Measurements from ENCODE around the gene ZEB1.

The ZEB1 gene

DNA sequence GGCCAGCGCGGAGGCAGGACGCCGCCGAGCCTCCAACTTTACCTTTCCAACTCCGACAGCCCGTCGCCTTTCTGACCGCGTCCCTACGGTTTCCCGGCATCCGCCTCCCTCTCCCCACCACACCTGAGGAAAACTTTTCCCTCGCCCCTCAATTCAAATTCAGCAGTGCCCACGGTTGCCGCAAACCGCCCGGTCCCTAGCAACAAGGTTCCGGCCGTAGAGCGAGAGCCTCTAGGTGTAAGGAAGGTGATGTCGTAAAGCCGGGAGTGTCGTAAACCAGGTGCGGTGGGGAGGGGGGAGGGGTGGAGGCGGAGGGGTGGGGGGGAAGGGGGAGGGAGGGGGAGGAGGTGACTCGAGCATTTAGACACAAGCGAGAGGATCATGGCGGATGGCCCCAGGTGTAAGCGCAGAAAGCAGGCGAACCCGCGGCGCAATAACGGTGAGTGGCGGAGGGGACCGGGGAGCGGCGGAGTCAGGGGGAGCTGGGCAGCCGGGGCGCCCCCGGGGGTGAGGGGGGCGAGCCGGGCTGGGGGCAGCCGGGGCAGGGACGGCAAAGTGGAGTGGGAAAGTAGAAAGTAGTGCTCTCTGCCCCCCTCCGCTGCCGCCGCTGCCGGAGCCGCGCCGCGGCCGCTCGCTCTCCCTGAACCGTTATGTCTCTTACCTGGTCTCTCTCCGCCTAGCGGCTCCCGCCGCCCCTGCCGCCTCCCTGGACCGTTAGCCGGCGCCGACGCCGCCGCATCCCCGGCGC lies at the start of gene ZEB1:
Gene ZEB1, plus strand, starts transcription at position 363 of the 748 bp plus-strand sequence. Its CDS starts 19 bp downstream, at position 382.
- DNase-seq, result peak; percentile 84

DNA sequence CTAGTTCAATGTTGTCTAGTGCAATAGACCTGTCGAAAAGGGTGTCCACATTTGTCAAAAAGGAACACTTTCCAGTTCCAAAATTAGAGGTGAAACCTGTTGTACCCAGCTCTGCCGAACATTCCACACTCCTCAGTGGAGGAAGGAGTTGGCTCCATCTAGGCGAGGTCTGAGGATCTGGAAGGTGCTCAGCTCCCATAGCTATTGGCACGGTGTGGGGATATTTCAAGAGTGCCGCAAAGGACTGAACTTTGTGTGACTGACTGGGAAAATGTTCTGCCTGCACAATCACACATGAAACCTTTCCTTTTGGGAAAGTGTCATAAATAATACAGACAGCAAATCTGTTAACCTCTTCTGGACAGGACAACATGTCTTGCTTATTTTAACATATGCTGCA lies 48.1 kb upstream of the ZEB1 start:
- no peak for DNase-seq

DNA sequence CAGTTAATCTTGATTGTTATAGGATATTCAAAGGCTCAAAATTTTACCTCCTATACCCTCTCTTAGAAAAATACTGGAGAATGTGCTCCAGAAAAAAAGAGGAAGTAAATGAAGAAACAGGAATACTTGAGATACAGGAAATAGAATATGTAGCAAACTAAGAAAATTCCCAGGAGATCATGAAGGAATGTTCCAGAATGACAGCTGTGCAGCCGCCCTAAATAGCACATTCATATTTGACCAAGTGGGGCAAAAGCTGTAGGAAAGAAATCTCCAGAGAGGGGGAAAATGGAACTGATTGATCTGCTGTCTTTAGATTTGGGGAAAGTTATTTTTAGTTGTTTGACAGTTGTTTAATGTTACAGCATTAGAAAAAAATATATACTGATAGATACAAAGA lies 46.2 kb upstream of the ZEB1 start:
- DNase-seq, result no peak

DNA sequence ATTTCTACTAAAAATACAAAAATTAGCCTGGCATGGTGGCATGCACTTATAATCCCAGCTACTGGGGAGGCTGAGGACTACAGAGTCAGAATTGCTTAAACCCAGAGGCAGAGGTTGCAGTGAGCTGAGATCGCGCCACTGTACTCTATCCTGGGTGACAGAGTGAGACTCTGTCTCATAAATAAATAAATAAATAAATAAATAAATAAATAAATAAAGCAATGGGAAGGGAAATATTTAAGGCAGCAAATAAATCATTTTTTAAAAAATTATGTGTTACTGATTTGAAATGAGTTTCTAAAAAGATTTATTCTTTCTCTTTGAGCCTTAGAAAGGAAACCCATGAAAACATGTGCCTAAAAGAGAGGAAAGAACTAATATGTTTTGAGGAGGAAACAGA lies 45.2 kb upstream of the ZEB1 start:
- DNase-seq, result no peak

DNA sequence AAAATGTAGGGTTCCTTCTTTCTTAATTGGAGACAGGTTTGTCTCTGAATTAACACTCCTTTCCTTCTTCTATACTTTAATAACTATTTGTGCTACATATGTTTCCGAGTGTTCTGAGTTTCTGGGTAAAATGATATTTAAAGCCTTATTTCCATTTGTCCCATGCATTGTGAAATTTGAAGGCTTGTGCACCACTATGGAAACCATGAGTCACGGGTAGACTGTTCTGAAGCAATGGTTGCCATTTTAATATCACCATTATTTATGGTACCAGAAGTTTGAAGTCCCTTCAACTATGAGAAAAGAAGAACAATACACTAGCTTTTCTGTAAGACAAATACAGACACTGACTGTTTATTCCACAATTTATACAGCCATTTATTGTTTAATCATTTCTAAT lies 44.7 kb upstream of the ZEB1 start:
- DNase-seq, result no peak

DNA sequence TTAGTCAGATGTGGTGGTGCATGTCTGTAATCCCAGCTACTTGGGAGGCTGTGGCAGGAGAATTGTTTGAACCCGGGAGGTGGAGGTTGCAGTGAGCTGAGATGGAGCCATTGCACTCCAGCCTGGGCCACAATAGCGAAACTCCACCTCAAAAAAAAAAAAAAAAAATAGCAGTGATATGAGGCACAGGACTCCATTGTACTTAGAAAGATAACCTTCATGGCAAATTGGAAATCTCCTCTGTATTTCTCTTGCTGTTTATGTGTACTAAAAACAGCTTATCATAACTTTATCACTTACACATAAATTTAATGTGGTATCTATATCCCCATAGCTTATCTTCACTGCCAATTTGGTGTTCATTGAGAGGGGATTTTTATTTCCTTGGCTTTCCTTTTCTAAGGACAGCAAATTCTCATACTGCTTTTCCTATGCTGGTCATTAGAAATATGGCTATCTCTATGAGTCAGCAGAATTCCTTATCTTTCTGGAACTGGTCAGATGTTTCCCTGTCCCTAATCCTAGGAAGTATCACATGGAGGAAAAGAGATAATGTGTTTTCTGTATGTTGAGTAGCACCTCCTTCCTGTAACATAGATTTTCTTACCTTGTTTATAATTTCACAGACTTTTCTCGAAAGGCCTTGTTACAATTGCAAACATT lies 40.6 kb upstream of the ZEB1 start:
- no peak for DNase-seq

DNA sequence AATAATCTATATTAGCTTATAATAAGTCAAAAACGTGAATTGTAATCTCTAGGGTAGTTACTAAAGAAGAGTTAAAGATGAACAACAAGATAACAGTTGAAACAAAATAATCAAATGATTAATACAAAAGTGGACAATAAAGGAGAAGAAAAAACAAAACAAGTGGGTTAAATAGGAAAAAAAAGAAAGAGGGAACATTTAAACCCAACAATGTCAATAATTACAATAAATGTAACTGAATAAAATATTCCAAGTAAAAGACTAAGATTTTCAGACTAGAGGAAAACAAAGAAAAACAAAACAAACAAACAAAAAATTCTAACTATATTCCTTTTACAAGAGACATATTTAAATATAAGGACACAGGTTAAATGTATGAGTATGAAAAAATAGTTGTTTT lies 38.0 kb upstream of the ZEB1 start:
- DNase-seq, result no peak

DNA sequence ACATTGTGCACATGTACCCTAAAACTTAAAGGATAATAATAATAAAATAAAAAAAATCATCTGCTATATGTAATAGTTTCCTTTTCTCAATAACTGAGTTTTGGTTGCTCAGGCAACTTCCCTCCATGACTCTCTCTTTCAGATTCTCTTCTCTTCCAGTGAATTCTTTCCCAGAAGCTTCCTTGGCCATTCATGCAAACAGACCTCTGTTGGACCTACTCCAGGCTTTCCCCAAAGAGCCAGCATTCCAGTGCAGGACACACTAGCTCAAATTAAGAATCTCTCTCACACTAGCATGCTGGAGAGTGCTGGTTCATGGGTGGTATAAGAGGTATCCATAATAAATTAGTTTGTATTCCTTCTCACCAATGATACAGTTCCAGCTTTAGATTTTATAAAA lies 31.0 kb upstream of the ZEB1 start:
- no peak for DNase-seq

DNA sequence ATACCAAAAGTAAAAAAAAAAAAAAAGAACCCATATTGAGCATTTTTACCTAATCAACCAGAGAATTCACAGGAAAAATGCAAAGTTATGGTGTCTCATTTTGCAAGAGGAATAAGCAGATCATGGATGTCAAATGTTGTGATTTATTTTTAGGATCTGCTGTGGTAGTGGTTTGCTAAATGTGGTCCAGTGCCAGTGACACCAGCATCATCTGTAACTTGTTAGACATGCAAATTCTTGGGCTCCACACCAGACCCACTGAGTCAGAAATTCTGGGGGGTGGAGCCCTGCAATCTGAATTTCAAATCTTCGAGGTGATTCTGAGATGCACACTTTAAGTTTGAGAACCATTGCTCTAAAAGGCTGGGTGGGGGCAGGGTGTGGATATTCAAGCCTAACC lies 30.1 kb upstream of the ZEB1 start:
- no peak for DNase-seq

DNA sequence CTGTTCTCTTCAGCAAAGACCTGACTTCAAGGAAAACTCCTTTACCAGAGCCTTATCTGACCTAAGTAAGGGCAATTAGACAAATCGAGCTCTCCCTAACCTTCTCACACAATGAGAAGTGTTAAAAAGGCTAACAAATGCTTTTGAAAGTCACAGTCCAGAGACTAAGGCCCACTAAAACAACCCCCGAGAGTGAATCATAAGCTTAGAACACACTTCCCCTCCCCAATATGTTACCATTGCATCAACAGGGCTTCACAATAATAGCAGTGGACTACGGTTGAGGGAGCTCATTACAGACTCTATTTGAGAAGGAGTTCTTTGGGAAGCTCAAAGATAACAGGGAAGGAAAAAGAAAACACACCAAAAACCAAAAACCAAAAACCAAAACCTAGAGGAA lies 28.6 kb upstream of the ZEB1 start:
- no peak for DNase-seq

DNA sequence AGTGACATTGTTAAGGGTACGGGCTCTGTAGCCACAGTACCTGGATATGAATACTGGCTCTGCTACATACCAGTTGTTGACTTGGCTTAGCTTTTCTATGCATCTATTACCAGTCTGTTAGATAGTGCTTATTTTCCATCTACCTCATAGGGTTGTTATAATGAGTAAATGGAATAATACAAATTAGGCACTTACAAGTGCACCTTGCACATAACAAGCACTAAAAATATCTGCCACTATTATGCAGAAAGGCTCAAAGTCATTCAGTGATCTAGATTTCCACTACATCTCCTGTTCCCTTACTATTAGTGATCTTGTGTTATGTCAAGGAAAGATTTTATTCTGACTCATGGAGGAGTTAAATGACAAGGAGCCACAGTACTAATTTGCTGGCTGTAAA lies 27.9 kb upstream of the ZEB1 start:
- DNase-seq, result no peak

DNA sequence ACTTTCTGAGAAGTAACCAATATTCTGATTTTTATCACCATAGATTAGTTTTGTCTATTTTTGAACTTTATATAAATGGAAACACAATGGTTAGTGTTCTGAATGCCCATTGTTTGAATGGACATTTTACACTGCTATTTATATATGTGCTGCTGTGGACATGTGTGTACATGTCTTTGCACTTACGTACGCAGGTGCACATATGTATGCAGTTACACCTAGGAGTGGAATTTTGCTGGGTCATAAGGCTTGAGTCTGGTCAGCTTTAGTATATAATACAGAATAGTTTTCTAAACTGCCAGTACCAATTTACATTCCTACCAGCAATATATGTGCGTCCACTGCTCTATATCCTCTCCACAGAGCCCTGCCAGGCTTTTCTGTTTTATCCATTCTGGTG lies 24.5 kb upstream of the ZEB1 start:
- no peak for DNase-seq

DNA sequence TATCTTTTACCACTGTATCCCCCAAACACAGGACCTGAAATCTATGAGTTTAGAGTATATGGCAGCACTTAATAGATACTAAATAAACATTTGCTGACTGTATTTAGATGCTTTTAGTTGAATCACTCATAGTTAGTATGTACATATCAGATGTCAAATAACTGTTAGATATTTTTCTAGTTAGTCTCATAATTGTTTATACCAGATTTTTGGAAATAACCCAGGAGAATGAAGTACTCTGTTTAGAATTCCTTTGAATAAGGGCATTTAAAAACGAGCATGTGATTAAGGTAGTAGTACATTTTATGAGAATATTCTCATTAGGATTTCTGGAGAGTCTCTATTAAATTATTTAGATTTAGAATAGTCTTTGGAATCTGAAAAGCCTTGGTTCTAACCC lies 22.3 kb upstream of the ZEB1 start:
- DNase-seq, result no peak

DNA sequence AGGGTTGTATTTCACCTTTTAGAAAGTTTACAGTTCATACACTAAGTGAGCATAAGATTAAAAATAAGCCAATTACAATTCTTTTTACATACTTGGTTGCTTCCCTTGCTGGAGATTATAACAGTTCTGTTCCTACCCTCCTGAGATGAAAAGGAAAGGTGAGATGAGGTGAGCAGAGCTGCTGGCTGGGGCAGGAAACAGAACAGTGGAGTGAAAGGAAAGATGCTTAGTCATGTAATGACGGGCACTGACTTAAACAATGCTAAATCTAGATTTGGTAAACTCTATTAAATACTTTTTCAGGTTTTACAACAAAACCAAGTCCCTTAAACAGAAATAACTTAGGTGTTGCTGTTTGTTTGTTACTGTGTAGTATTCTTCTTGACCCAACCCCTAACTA lies 19.9 kb upstream of the ZEB1 start:
- no peak for DNase-seq

DNA sequence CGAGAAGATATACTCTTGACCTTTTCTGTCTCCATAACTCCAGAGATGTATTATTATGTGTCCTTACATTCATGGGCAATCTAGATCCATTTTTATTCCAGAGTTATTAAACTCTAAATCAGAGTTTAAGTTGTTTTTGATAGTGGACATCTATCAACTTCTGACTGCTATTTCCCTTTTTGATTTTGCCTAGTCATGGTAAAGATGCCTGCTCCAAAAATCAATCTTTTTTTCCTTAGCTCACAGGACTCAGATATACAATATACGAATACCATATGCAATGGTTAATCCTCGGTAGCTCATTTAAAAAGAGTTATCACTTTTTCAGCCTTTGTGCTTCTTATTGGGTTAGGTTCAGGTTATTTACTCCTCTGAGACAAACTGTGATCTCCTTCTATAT lies 15.8 kb upstream of the ZEB1 start:
- no peak for DNase-seq

DNA sequence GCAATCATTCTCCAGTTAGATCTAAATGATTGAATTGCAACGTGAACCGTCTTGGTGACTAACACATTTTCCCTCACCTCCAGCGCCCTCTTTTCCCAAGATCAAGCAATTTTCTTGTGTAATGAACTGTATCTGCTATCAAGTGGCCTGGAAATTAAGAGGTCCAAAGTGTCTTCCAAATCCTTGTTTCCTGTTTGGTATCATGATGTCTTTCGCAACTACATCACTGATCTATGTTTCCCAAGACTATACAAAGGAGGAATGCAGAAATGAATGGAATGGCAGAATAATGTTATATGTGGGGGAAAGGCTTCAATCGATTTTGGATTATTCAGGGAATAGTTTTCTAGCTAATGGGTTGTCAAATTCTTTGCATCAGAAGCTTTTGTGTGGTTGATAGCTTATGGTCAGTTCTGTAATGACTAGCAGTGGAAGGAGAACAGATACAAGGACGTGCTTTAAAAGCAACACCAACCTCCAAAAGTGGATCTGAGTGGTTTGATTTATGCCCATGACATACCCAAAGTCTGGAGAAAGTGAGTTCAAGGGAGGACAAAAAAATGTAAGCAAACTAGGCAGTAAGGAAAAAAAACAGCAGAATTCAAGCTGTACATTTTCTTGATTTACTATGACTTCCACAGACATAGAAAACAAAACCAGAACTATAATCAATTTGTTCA lies 14.6 kb upstream of the ZEB1 start:
- DNase-seq, result no peak

DNA sequence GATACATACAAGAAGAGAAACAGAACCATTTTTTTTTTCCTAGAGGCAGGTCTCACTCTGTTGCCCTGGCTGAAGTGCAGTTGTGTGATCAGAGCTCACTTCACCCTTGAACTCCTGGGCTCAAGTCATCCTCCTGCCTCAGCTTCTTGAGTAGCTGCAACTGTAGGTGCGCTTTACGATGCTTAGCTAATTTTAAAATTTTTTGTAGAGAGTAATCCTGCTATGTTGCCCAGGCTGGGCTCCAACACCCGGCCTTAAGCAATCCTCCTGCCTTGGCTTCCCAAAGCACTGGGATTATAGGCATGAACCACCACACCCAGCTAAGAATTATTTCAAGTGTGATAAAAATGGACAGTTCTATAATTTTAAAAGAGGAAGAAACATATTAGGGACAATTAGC lies 5.6 kb upstream of the ZEB1 start:
- DNase-seq, result no peak

DNA sequence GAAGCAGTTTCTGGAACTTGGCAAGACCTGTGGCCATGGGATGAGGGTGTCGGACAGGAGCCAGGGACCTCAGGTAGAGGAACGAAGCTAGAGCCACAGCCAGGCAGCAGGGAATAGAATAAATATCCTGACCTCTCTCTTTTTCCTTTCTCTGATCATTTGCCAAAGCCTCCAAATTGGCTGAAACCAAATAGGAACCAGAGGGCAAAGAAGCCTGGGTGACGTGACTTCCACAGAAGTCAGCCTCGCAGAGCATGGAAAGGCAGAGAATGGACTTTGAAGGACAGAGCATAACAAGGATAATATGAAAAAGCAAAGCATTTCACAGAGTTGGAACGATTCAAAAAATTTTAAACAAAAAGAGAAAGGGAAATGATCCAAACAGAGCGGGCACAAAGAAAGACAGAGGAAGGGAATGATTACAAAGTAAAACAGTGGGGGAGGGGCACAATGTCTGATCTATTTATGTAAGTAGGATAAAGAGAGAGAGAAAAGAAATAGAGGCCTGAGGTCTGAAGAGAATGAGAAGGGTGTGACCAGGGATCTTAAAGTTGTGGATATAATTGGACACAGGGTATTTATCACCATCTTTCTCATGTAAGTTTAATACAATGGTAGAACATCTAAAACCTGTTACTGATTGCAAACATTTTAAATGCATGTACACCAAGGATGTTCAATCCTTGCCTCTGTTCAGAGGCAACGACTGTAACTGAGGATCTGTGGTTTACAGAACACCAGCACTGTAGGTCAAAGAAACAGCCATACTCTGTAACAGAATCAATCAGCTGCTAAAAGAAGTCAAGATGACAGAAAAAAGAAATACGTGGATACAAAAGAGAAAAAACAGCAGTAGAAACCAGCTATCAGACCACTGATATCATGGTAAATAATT lies 4.5 kb upstream of the ZEB1 start:
- DNase-seq, result no peak

DNA sequence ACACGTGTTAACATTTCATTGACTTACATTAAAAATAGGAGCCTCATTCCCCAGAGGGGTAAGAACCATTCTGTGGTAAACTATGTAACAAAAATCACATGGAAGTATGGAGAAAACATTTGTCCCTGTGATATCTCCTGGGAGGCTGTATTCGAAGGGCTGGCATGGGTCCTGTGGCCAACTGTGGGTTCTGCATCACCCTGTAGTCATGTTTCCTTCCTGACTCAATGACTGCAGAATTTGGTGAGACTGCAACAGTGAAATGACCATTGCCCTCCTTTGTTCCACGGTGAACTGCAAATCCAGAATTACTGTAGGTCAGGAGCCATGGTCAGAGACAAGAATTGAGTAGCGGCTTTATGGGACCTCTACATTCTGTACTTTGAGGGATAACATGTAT lies 3.6 kb upstream of the ZEB1 start:
- no peak for DNase-seq

DNA sequence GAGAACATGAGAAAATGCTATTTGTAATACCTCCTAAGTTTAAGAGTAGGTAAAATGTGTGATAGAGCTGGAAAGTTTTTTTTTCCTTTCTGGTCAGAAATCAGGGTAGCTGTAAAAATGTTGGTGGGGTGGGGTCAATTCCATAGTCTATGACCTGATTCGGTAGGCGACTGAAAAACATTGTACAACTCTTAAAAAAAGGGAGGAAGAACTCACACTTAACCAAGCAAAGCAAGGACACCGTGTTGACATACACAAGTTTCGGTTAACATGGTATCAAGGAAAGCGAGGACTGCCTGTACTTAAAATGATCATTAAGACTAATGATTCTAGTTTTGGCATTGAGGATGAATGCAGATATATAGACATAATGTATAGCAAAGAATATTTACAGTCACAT lies 1.8 kb upstream of the ZEB1 start:
- no peak for DNase-seq

DNA sequence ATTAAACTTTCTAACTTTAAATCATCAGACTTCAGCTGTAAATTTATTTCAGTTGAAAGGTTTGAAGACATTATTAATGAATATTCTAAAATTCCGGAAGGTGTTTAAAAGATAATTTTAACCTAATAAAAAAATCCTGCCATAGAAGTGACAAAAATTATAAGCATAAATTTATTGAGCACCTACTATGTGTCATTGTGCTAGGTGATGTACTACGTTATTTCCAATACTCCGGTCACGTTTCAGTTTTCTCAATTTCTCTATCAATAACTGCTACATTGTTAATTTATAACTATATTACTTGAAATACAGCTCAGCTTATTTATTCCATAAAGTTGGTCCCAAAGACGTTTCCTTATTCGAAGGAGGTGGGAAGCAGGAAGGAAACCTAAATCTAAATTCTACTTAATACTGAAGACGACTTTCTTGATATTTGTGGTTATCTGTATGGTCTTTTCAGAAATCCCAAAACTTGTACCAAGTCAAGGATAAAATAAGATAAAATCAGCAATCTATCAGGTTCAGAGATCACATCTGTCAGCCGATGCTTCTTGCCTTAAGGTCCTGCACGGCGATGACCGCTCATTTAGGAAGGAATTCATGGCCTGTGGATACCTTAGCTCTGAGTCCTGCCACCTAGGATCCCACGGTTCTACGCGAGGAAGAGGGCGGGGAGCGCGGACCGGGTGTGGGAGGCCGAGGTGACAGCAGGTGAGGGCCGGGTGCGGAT lies 1.2 kb upstream of the ZEB1 start:
- no peak for DNase-seq

DNA sequence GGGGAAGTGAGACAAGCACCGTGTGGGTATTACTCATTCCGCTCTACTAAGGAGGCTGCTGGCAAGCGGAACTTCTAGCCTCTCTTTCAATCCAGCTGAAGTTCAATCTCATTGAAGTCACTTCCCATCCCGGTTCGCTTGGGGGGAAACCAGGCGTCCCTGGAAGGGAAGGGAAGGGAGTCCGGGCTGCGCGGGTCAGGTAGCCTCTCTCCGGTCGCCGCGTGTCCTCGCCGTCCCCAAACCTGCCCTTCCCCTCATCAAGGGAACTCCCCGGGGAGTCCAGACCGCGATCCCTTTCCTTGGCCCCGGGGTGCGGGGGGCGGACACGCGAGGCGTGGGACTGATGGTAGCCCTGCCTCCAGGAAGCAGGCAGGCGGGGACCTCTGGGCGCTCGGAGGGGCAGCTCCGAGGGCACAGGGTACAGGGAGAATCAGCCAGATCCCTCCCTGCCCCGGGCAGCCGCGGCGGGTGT lies 598 bp upstream of the ZEB1 start:
- peak; percentile 27 for DNase-seq

Measured in NCI-H2171 (cell line).